Glutamatergic neuron (in vitro differentiated cells): ENCODE results near the gene GLT1D1. TPM values are rescaled to one million over a fixed set of nuclear protein-coding genes. Genes with fewer than 3 reads are reported as not detected.

Experiments
- DNase-seq: peaks from one replicate; pipeline ENCODE4 v3.0.0; 2022
- H3K27ac Mint-ChIP-seq: one replicate; pipeline ENCODE4 v1.8.0; 2020; ENCODE audit warnings: mild to moderate bottlenecking, mixed read lengths, inconsistent platforms; ENCODE audit not compliant: unreplicated experiment
- H3K27me3 Mint-ChIP-seq: one replicate; pipeline ENCODE4 v1.8.0; 2020; ENCODE audit warnings: mild to moderate bottlenecking, moderate library complexity, mixed read lengths, inconsistent platforms; ENCODE audit not compliant: unreplicated experiment
- H3K36me3 Mint-ChIP-seq: one replicate; pipeline ENCODE4 v1.8.0; 2020; ENCODE audit warnings: mild to moderate bottlenecking, mixed read lengths, inconsistent platforms; ENCODE audit not compliant: unreplicated experiment
- H3K4me1 Mint-ChIP-seq: one replicate; pipeline ENCODE4 v1.8.0; 2020; ENCODE audit warnings: mild to moderate bottlenecking, low read depth, mixed read lengths, inconsistent platforms; ENCODE audit not compliant: unreplicated experiment
- H3K4me3 Mint-ChIP-seq: one replicate; pipeline ENCODE4 v1.8.0; 2020; ENCODE audit warnings: mild to moderate bottlenecking, mixed read lengths, inconsistent platforms; ENCODE audit not compliant: unreplicated experiment
- H3K9me3 Mint-ChIP-seq: one replicate; pipeline ENCODE4 v1.8.0; 2020; ENCODE audit warnings: mild to moderate bottlenecking, moderate library complexity, mixed read lengths, inconsistent platforms; ENCODE audit not compliant: unreplicated experiment
- total RNA-seq: library from RNA; stranded (reverse); fragmentation: NEBNext Ultra II Directional; extraction: Animal tissue kit (Norgen Biotek cat#: 25700); gene quantifications from one replicate; pipeline ENCODE4 v1.2.1, GENCODE V29; 2021; ENCODE audit not compliant: unreplicated experiment
- TF ChIP-seq, protein P1 (sequence below): fragments of 200-600 bp; sonication (generic); IDR thresholded peaks from one replicate; pipeline ENCODE4 v1.5.0; 2021; ENCODE audit not compliant: partially characterized antibody, unreplicated experiment

The GLT1D1 gene
- total RNA-seq, 1 donor from 2014 or later, result 4.4 TPM

DNA sequence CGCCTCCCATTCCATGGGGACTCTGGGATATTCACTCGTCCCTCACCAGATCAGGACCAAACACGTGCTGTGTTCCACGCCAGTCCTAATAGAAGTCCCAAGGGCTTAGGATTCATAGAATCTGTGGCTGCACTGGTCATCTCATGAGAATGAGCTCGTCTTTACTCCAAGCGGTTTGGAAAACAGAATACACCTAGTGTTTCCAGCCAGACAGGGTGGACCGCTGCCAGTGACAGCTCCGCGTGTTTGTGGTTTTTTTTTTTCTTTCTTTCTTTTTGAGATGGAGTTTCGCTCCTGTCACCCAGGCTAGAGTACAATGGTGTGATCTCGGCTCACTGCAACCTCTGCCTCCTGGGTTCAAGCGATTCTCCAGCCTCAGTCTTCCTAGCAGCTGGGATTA, 75.1 kb downstream of the GLT1D1 start:
- DNase-seq, result no peak
- H3K4me1 Mint-ChIP-seq, result peaks cover 8% of the 10 kb centered on the region
- no peak overlapping the region for H3K4me3 Mint-ChIP-seq
- TF ChIP-seq, protein P1, sequence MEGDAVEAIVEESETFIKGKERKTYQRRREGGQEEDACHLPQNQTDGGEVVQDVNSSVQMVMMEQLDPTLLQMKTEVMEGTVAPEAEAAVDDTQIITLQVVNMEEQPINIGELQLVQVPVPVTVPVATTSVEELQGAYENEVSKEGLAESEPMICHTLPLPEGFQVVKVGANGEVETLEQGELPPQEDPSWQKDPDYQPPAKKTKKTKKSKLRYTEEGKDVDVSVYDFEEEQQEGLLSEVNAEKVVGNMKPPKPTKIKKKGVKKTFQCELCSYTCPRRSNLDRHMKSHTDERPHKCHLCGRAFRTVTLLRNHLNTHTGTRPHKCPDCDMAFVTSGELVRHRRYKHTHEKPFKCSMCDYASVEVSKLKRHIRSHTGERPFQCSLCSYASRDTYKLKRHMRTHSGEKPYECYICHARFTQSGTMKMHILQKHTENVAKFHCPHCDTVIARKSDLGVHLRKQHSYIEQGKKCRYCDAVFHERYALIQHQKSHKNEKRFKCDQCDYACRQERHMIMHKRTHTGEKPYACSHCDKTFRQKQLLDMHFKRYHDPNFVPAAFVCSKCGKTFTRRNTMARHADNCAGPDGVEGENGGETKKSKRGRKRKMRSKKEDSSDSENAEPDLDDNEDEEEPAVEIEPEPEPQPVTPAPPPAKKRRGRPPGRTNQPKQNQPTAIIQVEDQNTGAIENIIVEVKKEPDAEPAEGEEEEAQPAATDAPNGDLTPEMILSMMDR, result no peak
- H3K9me3 Mint-ChIP-seq, result peaks cover 15% of the 10 kb centered on the region
- H3K27me3 Mint-ChIP-seq, result peaks cover 6% of the 10 kb centered on the region
- no peak overlapping the region for H3K27ac Mint-ChIP-seq
- H3K36me3 Mint-ChIP-seq, result peaks cover 5% of the 10 kb centered on the region

DNA sequence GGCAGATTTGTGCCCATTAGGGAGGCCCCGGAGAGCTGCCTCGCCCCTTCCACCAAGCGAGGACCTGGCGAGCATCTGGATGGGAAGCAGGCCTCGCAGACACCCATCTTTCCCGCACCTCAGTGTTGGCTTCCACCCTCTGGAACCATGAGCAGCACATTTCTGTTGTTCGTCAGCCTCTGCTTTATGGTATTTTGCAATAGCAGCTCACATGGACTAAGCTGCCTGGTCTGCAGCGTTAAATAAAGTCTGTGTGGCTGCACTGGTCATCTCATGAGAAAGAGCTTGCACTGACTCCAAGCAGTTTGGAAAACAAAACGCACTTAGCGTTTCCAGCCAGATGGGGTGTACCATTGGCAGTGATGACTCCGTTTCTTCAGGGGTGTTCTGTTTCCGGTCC, 75.8 kb downstream of the GLT1D1 start:
- Mint-ChIP-seq H3K4me3 (no peak overlapping the region), H3K27me3 (peaks cover 6% of the 10 kb centered on the region), H3K9me3 (peaks cover 19% of the 10 kb centered on the region), H3K4me1 (peaks cover 8% of the 10 kb centered on the region), H3K27ac (no peak overlapping the region), H3K36me3 (peaks cover 5% of the 10 kb centered on the region)
- no peak for DNase-seq
- TF ChIP-seq, protein P1, result no peak

DNA sequence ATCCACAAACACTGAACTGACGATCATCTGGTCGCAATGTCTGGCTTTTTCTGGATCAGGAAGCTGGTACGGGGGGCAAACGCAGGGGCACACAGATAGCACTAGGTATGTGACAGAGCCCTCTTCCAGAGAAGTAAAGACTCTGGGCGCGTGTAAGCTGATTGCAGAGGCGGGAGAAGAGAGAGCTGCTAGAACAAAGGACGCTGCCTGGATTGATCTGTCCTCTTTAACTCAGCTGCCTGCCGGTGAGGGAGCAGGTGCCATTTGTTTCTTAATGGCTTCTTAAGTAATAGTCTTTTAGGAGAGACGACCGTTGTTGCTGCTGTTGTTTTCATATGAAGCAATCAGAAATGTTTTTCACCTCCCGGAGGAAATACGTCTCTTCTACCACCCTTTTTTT, 77.3 kb downstream of the GLT1D1 start:
- Mint-ChIP-seq H3K4me1 (peaks cover 8% of the 10 kb centered on the region), H3K36me3 (no peaks in the 10 kb centered on the region), H3K4me3 (no peak overlapping the region), H3K9me3 (peaks cover 19% of the 10 kb centered on the region), H3K27ac (peak overlapping the region; percentile 91), H3K27me3 (peaks cover 6% of the 10 kb centered on the region)
- DNase-seq, result peak; percentile 41
- TF ChIP-seq, protein P1, result no peak

DNA sequence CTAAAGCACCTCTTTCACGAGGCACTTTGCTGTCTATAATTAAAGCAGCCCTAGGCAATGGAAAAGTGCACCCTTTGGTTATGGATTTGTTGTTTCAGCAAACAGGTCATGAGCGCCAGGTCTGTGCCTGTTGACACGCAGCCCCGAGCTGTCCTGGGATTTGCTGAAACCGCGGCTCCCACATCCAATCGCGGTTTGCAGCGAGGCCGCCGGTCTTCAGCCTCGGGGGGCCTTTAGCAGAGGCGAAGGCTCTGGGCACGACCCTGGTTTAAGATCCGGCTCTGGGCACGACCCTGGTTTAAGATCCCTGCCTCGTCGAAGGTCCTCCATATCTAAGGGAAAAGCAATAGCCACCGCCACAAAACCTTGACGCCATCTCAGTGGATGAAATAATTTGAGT, 79.2 kb downstream of the GLT1D1 start:
- peaks cover 19% of the 10 kb centered on the region for H3K9me3 Mint-ChIP-seq
- H3K4me3 Mint-ChIP-seq, result no peak overlapping the region
- H3K27me3 Mint-ChIP-seq, result peaks cover 6% of the 10 kb centered on the region
- H3K4me1 Mint-ChIP-seq, result peaks cover 8% of the 10 kb centered on the region
- TF ChIP-seq, protein P1, result no peak
- DNase-seq, result no peak
- no peaks in the 10 kb centered on the region for H3K36me3 Mint-ChIP-seq
- H3K27ac Mint-ChIP-seq, result no peak overlapping the region

DNA sequence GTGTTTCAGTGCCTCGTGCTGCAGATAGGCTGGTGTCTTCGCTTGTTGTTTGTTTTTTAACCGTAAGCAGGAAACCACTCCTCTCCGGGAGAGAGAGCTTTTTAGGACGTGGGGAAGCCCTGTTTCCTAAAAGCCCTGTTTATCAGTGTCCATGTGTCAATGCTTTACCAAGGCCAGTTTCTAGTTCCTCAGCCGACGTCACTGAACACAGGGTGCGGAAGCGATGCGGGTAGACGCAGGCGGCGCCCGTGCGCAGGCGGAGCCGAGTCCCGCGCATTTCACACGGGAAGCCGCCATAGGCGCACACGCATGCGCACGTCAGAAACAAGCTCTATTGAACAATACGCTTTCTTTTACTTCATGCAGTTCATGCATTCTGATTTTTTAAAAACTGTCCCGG, 79.8 kb downstream of the GLT1D1 start:
- TF ChIP-seq, protein P1, result no peak
- DNase-seq, result no peak
- Mint-ChIP-seq H3K27ac (no peak overlapping the region), H3K9me3 (peaks cover 19% of the 10 kb centered on the region), H3K27me3 (peaks cover 6% of the 10 kb centered on the region), H3K4me1 (peaks cover 7% of the 10 kb centered on the region), H3K4me3 (no peak overlapping the region), H3K36me3 (no peaks in the 10 kb centered on the region)
